Uterus (tissue), 4 donors: ENCODE data around the gene TUBA1A. TPM values are rescaled to one million over a fixed set of nuclear protein-coding genes. Genes with fewer than 3 reads are reported as not detected.
A peak's percentile ranks its signal among the peaks of the same experiment; 100 is the strongest.
"Not testable (repeated sequence)": the region's sequence is repeated elsewhere in the genome, so short reads cannot be mapped to it uniquely, and the experiment has no call there.

Experiments
- DNase-seq, 2 donors: peaks; one replicate each; pipeline ENCODE4 v3.0.0-alpha.2; 2019 to 2020
- H3K27ac ChIP-seq, 2 donors: fragments of 200-600 bp; sonication (generic); 1 replicate in 1 of 2; 2 replicates in 1 of 2; pipeline ENCODE4 v1.5.1; 2016 to 2018
- H3K27me3 ChIP-seq, 2 donors: fragments of 200-600 bp; sonication (generic); one replicate each; pipeline ENCODE4 v1.5.1; 2018 to 2019; ENCODE audit warnings: control low read depth in 1 of 2
- H3K36me3 ChIP-seq, 2 donors: fragments of 200-600 bp; sonication (generic); one replicate each; pipeline ENCODE4 v1.5.1; 2019; ENCODE audit warnings: control low read depth in 1 of 2
- H3K4me1 ChIP-seq, 2 donors: fragments of 200-600 bp; sonication (generic); one replicate each; pipeline ENCODE4 v1.5.1; 2018 to 2019; ENCODE audit warnings: control low read depth in 1 of 2
- H3K4me3 ChIP-seq, 2 donors: fragments of 200-600 bp; sonication (generic); 1 replicate in 1 of 2; 2 replicates in 1 of 2; pipeline ENCODE4 v1.5.1; 2018 to 2019; ENCODE audit warnings: mild to moderate bottlenecking in 1 of 2
- H3K9me3 ChIP-seq, 2 donors: fragments of 200-600 bp; sonication (generic); one replicate each; pipeline ENCODE4 v1.5.1; 2019; ENCODE audit warnings: control low read depth in 1 of 2
- CTCF ChIP-seq, 4 experiments: fragments of 200-600 bp in 2 of 4; fragments of 450-650 bp in 2 of 4; sonication (generic) in 2 of 4; IDR thresholded peaks; one replicate each; pipeline ENCODE4 v1.5.1; 2016 to 2019; ENCODE audit warnings: antibody characterized with exemption in 4 of 4, mild to moderate bottlenecking in 2 of 4, moderate library complexity in 1 of 4
- POLR2A ChIP-seq, 2 donors: fragments of 450-650 bp; IDR thresholded peaks; one replicate each; pipeline ENCODE4 v1.6.1; 2016; ENCODE audit warnings: antibody characterized with exemption in 2 of 2, mild to moderate bottlenecking in 1 of 2, moderate library complexity in 1 of 2
- intact Hi-C: fragments of 100-400 bp; cut with DNase I; formaldehyde crosslinking; loops from one replicate; pipeline ENCODE4 v1.15.1; 2023; ENCODE audit warnings: low total_unique reads
- total RNA-seq, 4 donors: library from RNA; depleted of rRNA in 3 of 4; stranded (reverse); fragments of >200 nt in 3 of 4; gene quantifications; one replicate each; pipeline versions ENCODE4 v1.1.0 to v1.2.4, GENCODE V29; 2014 to 2023
- donor health status: DM: yes; HTN: yes; CAD: no.

The TUBA1A gene
- total RNA-seq, 4 donors from 2014 or later: 241 to 900 (median 352) TPM

GRCh38 chr12:49195736-49196135, 6.9 kb upstream of the TUBA1A start:
- no peak for TF ChIP-seq POLR2A (IDR thresholded peaks at IDR 0.05)
- no peak for TF ChIP-seq CTCF (IDR thresholded peaks at IDR 0.05)
- Histone ChIP-seq H3K4me3 (no peak overlapping the region), H3K27ac (no peak overlapping the region), H3K9me3 (no peaks in the 10 kb centered on the region), H3K36me3 (no peaks in the 10 kb centered on the region), H3K27me3 (no peaks in the 10 kb centered on the region), H3K4me1 (no peaks in the 10 kb centered on the region)
- no peak for DNase-seq
- intact Hi-C loops: no loop called here

GRCh38 chr12:49193746-49194145, 4.9 kb upstream of the TUBA1A start:
- intact Hi-C loops, H3K27ac ChIP-seq: not testable (repeated sequence)

GRCh38 chr12:49191498-49191897, 2.6 kb upstream of the TUBA1A start:
- H3K27ac ChIP-seq, H3K4me3 ChIP-seq, intact Hi-C loops, H3K9me3 ChIP-seq, H3K4me1 ChIP-seq, H3K36me3 ChIP-seq, H3K27me3 ChIP-seq, DNase-seq: not testable (repeated sequence)

More at GRCh38 chr12:49193746-49194145, 4.9 kb upstream of the TUBA1A start:
- not testable (repeated sequence) for H3K36me3 ChIP-seq, DNase-seq, H3K27me3 ChIP-seq, H3K4me1 ChIP-seq, H3K9me3 ChIP-seq, H3K4me3 ChIP-seq

GRCh38 chr12:49190974-49191373, 2.1 kb upstream of the TUBA1A start:
- Histone ChIP-seq H3K27me3 (no peaks in the 10 kb centered on the region), H3K36me3 (no peaks in the 10 kb centered on the region), H3K9me3 (no peaks in the 10 kb centered on the region), H3K27ac (no peak overlapping the region), H3K4me3 (no peak overlapping the region), H3K4me1 (no peaks in the 10 kb centered on the region)
- intact Hi-C loops: no loop called here
- no peak for DNase-seq
- TF ChIP-seq POLR2A (IDR thresholded peaks at IDR 0.05): no peak
- TF ChIP-seq CTCF (IDR thresholded peaks at IDR 0.05): no peak

GRCh38 chr12:49189731-49190716, 1.1 kb upstream of the TUBA1A start:
- Histone ChIP-seq H3K4me3 (peak overlapping the region; percentile 86 to 100), H3K27me3 (no peaks in the 10 kb centered on the region), H3K9me3 (no peaks in the 10 kb centered on the region), H3K27ac (peak overlapping the region; percentile 99), H3K36me3 (no peaks in the 10 kb centered on the region), H3K4me1 (no peaks in the 10 kb centered on the region)
- no peak for DNase-seq
- intact Hi-C loops: loop anchor here (10.0 kb wide), 1 partner anchor 45 kb away; no protein-coding TSS in a partner anchor
- TF ChIP-seq CTCF (IDR thresholded peaks at IDR 0.05) (no peak), POLR2A (IDR thresholded peaks at IDR 0.05) (no peak)

- Histone ChIP-seq H3K4me3 (peak overlapping the region; percentile 86 to 100), H3K27me3 (no peaks in the 10 kb centered on the region), H3K9me3 (no peaks in the 10 kb centered on the region), H3K27ac (peak overlapping the region; percentile 99), H3K4me1 (no peaks in the 10 kb centered on the region), H3K36me3 (no peaks in the 10 kb centered on the region)
- intact Hi-C loops: loop anchor here (10.0 kb wide), 1 partner anchor 46 kb away; no protein-coding TSS in a partner anchor
- peak; percentile 85 for DNase-seq
- TF ChIP-seq CTCF (IDR thresholded peaks at IDR 0.05): no peak
- peak in 1 of 2 donors; percentile 25 for TF ChIP-seq POLR2A (IDR thresholded peaks at IDR 0.05)
Measured at GRCh38 chr12:49188201-49188915, 522 bp downstream of the TUBA1A start.
